ENCODE measurements around the gene CHMP1A.

GRCh38 chr16:89613231-89613953 is 44.1 kb downstream of the CHMP1A start, which contains the start of gene DPEP1:
- TF ChIP-seq BHLHE40 (IDR thresholded peaks at IDR 0.05; ENCODE audit: low read depth, low read length) (no peak), POLR2A (IDR thresholded peaks at IDR 0.05; ENCODE audit: low read length) (no peak), CTCF (IDR thresholded peaks at IDR 0.05) (no peak)

Data from A549 (cell line).